ENCODE data around the gene OSM.

OSM gene

GRCh38 chr22:30265823-30266444 lies 717 bp downstream of the OSM start:
- Histone ChIP-seq H3K27me3 (ENCODE audit: low read depth, low read length) (no peaks in the 10 kb centered on the region), H3K4me3 (ENCODE audit: low read length) (peak overlapping the region; percentile 83), H2AFZ (ENCODE audit: low read depth, low read length) (peak overlapping the region; percentile 54), H3K36me3 (replicated peaks; ENCODE audit: low read depth, low read length) (no peaks in the 10 kb centered on the region), H3K4me2 (ENCODE audit: low read length) (peak overlapping the region; percentile 99), H4K20me1 (ENCODE audit: insufficient read depth, low read length) (no peaks in the 10 kb centered on the region), H3K4me1 (ENCODE audit: low read length) (peaks cover 19% of the 10 kb centered on the region), H3K79me2 (ENCODE audit: low read length) (peaks cover 19% of the 10 kb centered on the region), H3K9me3 (ENCODE audit: insufficient read depth, low read length) (no peaks in the 10 kb centered on the region), H3K9ac (ENCODE audit: low read length) (peak overlapping the region; percentile 86), H3K27ac (ENCODE audit: low read length) (peak overlapping the region; percentile 76)
- TF ChIP-seq EZH2phosphoT487 (IDR thresholded peaks at IDR 0.05; ENCODE audit: low read depth): no peak
- TF ChIP-seq CTCF (IDR thresholded peaks at IDR 0.05; ENCODE audit: low read depth, low read length): no peak

GRCh38 chr22:30265131-30265720 lies 1.4 kb downstream of the OSM start:
- Histone ChIP-seq H3K4me1 (ENCODE audit: low read length) (peaks cover 19% of the 10 kb centered on the region), H3K27me3 (ENCODE audit: low read depth, low read length) (no peaks in the 10 kb centered on the region), H3K4me2 (ENCODE audit: low read length) (peak overlapping the region; percentile 99), H3K79me2 (ENCODE audit: low read length) (peaks cover 19% of the 10 kb centered on the region), H2AFZ (ENCODE audit: low read depth, low read length) (peak overlapping the region; percentile 54), H3K4me3 (ENCODE audit: low read length) (peak overlapping the region; percentile 83), H3K9ac (ENCODE audit: low read length) (peak overlapping the region; percentile 86; the same call in 1 of the 2 replicates), H4K20me1 (ENCODE audit: insufficient read depth, low read length) (no peaks in the 10 kb centered on the region), H3K27ac (ENCODE audit: low read length) (peak overlapping the region; percentile 76), H3K36me3 (replicated peaks; ENCODE audit: low read depth, low read length) (no peaks in the 10 kb centered on the region), H3K9me3 (ENCODE audit: insufficient read depth, low read length) (no peaks in the 10 kb centered on the region)
- TF ChIP-seq EZH2phosphoT487 (IDR thresholded peaks at IDR 0.05; ENCODE audit: low read depth) (no peak), CTCF (IDR thresholded peaks at IDR 0.05; ENCODE audit: low read depth, low read length) (no peak)

- Histone ChIP-seq H3K4me2 (ENCODE audit: low read length) (no peak overlapping the region), H3K4me3 (ENCODE audit: low read length) (no peak overlapping the region), H3K9me3 (ENCODE audit: insufficient read depth, low read length) (no peaks in the 10 kb centered on the region)
These were observed 2.8 kb downstream of the OSM start for GRCh38 chr22:30263883-30264282.

More at GRCh38 chr22:30263883-30264282, 2.8 kb downstream of the OSM start:
- H3K4me1 ChIP-seq (ENCODE audit: low read length): peaks cover 19% of the 10 kb centered on the region
- no peaks in the 10 kb centered on the region for H3K27me3 ChIP-seq (ENCODE audit: low read depth, low read length)
- TF ChIP-seq CTCF (IDR thresholded peaks at IDR 0.05; ENCODE audit: low read depth, low read length) (no peak), EZH2phosphoT487 (IDR thresholded peaks at IDR 0.05; ENCODE audit: low read depth) (no peak)
- no peak overlapping the region for H3K27ac ChIP-seq (ENCODE audit: low read length)
- H3K9ac ChIP-seq (ENCODE audit: low read length): no peak overlapping the region
- H3K36me3 ChIP-seq (replicated peaks; ENCODE audit: low read depth, low read length): no peaks in the 10 kb centered on the region
- no peak overlapping the region for H2AFZ ChIP-seq (ENCODE audit: low read depth, low read length)
- no peaks in the 10 kb centered on the region for H4K20me1 ChIP-seq (ENCODE audit: insufficient read depth, low read length)
- H3K79me2 ChIP-seq (ENCODE audit: low read length): peaks cover 19% of the 10 kb centered on the region

All from OCI-LY3 (cell line).